ENCODE data around the gene PTRH2.
"Not testable (repeated sequence)": the region's sequence is repeated elsewhere in the genome, so short reads cannot be mapped to it uniquely, and the experiment has no call there.

Gene PTRH2

GRCh38 chr17:59669411-59669810 lies 37.8 kb downstream of the PTRH2 start:
- DNase-seq (ENCODE audit: low spot score), result no peak

GRCh38 chr17:59668816-59669215 lies 38.4 kb downstream of the PTRH2 start:
- no peak for DNase-seq (ENCODE audit: low spot score)

- no peak for DNase-seq (ENCODE audit: low spot score)
Observed at GRCh38 chr17:59666235-59666634, 41.0 kb downstream of the PTRH2 start.

GRCh38 chr17:59656624-59657023 lies 50.6 kb downstream of the PTRH2 start:
- DNase-seq (ENCODE audit: low spot score), result not testable (repeated sequence)

GRCh38 chr17:59652119-59652518 lies 55.1 kb downstream of the PTRH2 start:
- DNase-seq (ENCODE audit: low spot score), result no peak

GRCh38 chr17:59651346-59651745 lies 55.9 kb downstream of the PTRH2 start:
- DNase-seq (ENCODE audit: low spot score), result no peak

GRCh38 chr17:59650642-59651041 lies 56.6 kb downstream of the PTRH2 start:
- DNase-seq (ENCODE audit: low spot score), result no peak

GRCh38 chr17:59649886-59650285 lies 57.3 kb downstream of the PTRH2 start:
- no peak for DNase-seq (ENCODE audit: low spot score)

Data from HuH-7.5 (cell line).